ENCODE data around the gene SCP2. TPM values are rescaled to one million over a fixed set of nuclear protein-coding genes. Genes with fewer than 3 reads are reported as not detected.

The SCP2 gene
- total RNA-seq, 3 donors from 2014 or later: 97.3 to 144 (median 139) TPM

DNA sequence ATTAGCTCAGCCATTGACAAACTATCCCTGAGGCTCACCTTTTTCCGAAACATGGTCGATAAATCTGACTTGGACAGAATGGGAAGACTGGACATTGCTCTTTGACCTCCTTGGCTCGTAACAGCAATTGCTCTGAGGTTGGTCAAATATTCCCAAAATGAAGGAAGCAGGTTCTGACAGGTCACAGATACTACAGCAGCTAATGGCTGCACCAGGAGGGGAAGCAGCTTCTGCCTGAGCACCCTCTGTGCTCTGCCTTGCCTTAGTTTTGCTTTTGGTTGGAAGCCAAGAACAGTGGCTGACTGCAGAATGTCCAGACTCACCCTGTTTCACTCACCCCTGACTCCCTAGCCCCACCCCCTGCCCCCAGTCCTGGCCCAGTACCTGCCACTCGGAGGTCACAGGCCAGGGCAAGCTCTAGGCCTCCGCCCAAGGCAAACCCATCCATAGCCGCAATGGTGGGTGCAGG lies 20.9 kb upstream of the SCP2 start:
- Histone ChIP-seq H3K36me3 (no peaks in the 10 kb centered on the region), H3K27ac (no peak overlapping the region), H3K9me3 (no peaks in the 10 kb centered on the region), H3K27me3 (no peaks in the 10 kb centered on the region), H3K4me3 (no peak overlapping the region), H3K4me1 (no peaks in the 10 kb centered on the region)
- no peak for DNase-seq (ENCODE audit: low spot score in 2 of 2)
- TF ChIP-seq, protein P1, sequence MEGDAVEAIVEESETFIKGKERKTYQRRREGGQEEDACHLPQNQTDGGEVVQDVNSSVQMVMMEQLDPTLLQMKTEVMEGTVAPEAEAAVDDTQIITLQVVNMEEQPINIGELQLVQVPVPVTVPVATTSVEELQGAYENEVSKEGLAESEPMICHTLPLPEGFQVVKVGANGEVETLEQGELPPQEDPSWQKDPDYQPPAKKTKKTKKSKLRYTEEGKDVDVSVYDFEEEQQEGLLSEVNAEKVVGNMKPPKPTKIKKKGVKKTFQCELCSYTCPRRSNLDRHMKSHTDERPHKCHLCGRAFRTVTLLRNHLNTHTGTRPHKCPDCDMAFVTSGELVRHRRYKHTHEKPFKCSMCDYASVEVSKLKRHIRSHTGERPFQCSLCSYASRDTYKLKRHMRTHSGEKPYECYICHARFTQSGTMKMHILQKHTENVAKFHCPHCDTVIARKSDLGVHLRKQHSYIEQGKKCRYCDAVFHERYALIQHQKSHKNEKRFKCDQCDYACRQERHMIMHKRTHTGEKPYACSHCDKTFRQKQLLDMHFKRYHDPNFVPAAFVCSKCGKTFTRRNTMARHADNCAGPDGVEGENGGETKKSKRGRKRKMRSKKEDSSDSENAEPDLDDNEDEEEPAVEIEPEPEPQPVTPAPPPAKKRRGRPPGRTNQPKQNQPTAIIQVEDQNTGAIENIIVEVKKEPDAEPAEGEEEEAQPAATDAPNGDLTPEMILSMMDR (IDR thresholded peaks at IDR 0.05): no peak
- TF ChIP-seq POLR2AphosphoS5 (IDR thresholded peaks at IDR 0.05): no peak
- TF ChIP-seq POLR2A (IDR thresholded peaks at IDR 0.05): no peak
- intact Hi-C loops (cut with DNase I; ENCODE audit: low total_unique reads): no loop called here

DNA sequence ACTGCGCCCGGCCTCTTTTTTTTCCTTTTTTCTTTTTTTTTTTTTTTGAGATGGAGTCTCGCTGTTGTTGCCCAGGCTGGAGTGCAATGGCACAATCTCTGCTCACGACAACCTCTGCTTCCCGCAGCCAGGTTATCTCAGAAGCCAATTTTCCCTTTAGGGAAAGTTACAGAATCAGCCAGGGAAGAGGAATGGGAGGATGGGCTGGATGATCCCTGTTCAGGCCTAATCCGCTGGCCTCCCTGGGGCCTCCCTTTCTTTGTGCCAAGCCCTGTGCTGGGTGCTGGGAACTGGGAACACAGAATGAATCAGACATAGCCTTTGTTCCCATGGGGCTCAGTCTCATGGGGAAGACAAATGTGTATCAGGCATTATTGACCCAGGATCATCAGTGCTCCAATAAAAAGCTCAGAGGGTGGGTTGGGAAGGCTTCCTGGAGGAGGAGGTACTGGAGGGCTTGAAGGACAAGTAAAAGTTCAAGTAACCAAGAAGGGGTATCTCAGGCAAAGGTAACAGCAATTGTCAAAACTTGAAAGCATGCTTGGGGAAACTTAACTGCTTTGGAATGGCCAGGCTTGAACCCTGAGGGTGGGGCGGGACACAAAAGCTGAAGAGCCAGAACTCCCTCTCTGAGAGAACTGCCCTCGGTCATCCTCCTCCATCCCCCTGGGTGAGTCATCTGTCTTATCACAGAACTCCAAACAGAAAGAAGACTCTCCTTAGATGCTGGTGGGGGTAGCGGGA lies 19.8 kb upstream of the SCP2 start:
- H3K27ac ChIP-seq: no peak overlapping the region
- H3K27me3 ChIP-seq: no peaks in the 10 kb centered on the region
- H3K4me3 ChIP-seq: no peak overlapping the region
- DNase-seq (ENCODE audit: low spot score in 2 of 2): no peak
- H3K36me3 ChIP-seq: no peaks in the 10 kb centered on the region
- no peaks in the 10 kb centered on the region for H3K9me3 ChIP-seq
- TF ChIP-seq, protein P1 (IDR thresholded peaks at IDR 0.05): no peak
- no peak for TF ChIP-seq POLR2AphosphoS5 (IDR thresholded peaks at IDR 0.05)
- TF ChIP-seq POLR2A (IDR thresholded peaks at IDR 0.05): no peak
- intact Hi-C loops (cut with DNase I; ENCODE audit: low total_unique reads): no loop called here
- H3K4me1 ChIP-seq: no peaks in the 10 kb centered on the region

DNA sequence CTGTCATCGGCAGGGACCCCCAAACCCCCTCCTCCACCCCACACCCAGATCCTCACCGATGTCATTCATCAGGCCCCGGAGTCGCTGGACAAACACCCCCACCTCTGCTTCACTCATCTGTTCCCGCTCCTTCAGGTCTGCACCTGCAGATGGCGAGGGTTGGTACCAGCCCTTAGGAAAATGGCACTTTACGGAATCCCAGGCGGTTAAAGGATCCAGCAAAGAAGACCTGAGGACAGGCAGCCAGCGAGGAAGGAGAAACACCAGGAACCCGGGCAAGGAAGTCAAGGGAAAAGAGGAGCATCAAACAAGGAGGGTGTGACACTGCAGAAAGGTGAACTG lies 19.3 kb upstream of the SCP2 start:
- H3K27me3 ChIP-seq: no peaks in the 10 kb centered on the region
- TF ChIP-seq, protein P1 (IDR thresholded peaks at IDR 0.05): no peak
- no peak for TF ChIP-seq POLR2AphosphoS5 (IDR thresholded peaks at IDR 0.05)
- no peak for TF ChIP-seq POLR2A (IDR thresholded peaks at IDR 0.05)
- DNase-seq (ENCODE audit: low spot score in 2 of 2): no peak
- no peaks in the 10 kb centered on the region for H3K9me3 ChIP-seq
- H3K27ac ChIP-seq: no peak overlapping the region
- intact Hi-C loops (cut with DNase I; ENCODE audit: low total_unique reads): no loop called here
- no peaks in the 10 kb centered on the region for H3K36me3 ChIP-seq
- no peak overlapping the region for H3K4me3 ChIP-seq
- no peaks in the 10 kb centered on the region for H3K4me1 ChIP-seq

- H3K9me3 ChIP-seq: no peaks in the 10 kb centered on the region
- H3K36me3 ChIP-seq: no peaks in the 10 kb centered on the region
- DNase-seq (ENCODE audit: low spot score in 2 of 2): no peak
- no peak overlapping the region for H3K27ac ChIP-seq
- TF ChIP-seq POLR2A (IDR thresholded peaks at IDR 0.05) (no peak), POLR2AphosphoS5 (IDR thresholded peaks at IDR 0.05) (no peak)
- TF ChIP-seq, protein P1 (IDR thresholded peaks at IDR 0.05): no peak
- no peak overlapping the region for H3K4me3 ChIP-seq
- H3K4me1 ChIP-seq: no peaks in the 10 kb centered on the region
- no peaks in the 10 kb centered on the region for H3K27me3 ChIP-seq
- intact Hi-C loops (cut with DNase I; ENCODE audit: low total_unique reads): loop anchor here (5.0 kb wide), 1 partner anchor 1441 kb away; no protein-coding TSS in a partner anchor
These were observed 15.5 kb upstream of the SCP2 start for GRCh38 chr1:52911541-52911940.

DNA sequence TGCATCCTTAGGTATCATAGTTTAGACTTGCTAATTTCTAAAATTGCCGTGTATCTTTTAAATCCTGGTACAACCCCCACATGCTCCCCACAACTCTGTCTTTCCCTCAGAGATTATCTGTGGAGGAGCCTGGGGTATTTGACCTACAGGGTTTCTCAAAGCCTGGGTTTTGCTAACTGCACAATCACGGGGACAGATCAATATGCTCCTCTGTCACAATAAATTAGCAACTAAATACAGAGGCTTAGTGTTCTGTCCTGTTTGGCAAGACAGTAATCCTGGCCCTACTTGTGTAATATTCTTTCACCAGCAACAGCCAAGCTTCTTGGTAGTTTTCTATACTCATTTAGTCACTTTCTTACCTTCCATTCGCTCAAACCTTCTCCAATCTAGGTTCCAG lies 14.1 kb upstream of the SCP2 start:
- Histone ChIP-seq H3K27me3 (no peaks in the 10 kb centered on the region), H3K27ac (no peak overlapping the region), H3K4me3 (no peak overlapping the region), H3K9me3 (no peaks in the 10 kb centered on the region), H3K36me3 (no peaks in the 10 kb centered on the region), H3K4me1 (no peaks in the 10 kb centered on the region)
- DNase-seq (ENCODE audit: low spot score in 2 of 2): no peak
- intact Hi-C loops (cut with DNase I; ENCODE audit: low total_unique reads): loop anchor here (5.0 kb wide), 1 partner anchor 1439 kb away; no protein-coding TSS in a partner anchor
- TF ChIP-seq POLR2A (IDR thresholded peaks at IDR 0.05) (no peak), POLR2AphosphoS5 (IDR thresholded peaks at IDR 0.05) (no peak)
- TF ChIP-seq, protein P1 (IDR thresholded peaks at IDR 0.05): no peak
